Parathyroid adenoma (tissue), 2 donors: Measurements from ENCODE around the gene TTC9C.
"Not testable (repeated sequence)": the region's sequence is repeated elsewhere in the genome, so short reads cannot be mapped to it uniquely, and the experiment has no call there.

Source experiments
- H2AFZ ChIP-seq: fragments of 300-600 bp; sonication (generic); one replicate; pipeline ENCODE4 v1.7.0; 2017; ENCODE audit warnings: antibody characterized with exemption, mild to moderate bottlenecking
- H3K27ac ChIP-seq: fragments of 300-600 bp; sonication (generic); one replicate; pipeline ENCODE4 v1.7.0; 2017
- H3K27me3 ChIP-seq: fragments of 300-600 bp; sonication (generic); one replicate; pipeline ENCODE4 v1.7.0; 2017; ENCODE audit warnings: low read length; ENCODE audit not compliant: control insufficient read depth, insufficient read depth
- H3K36me3 ChIP-seq: fragments of 300-600 bp; sonication (generic); one replicate; pipeline ENCODE4 v1.7.0; 2017; ENCODE audit warnings: low read length; ENCODE audit not compliant: control insufficient read depth, insufficient read depth
- H3K4me1 ChIP-seq: fragments of 300-600 bp; sonication (generic); one replicate; pipeline ENCODE4 v1.7.0; 2017; ENCODE audit warnings: control low read depth
- H3K4me2 ChIP-seq: fragments of 300-600 bp; sonication (generic); one replicate; pipeline ENCODE4 v1.7.0; 2017; ENCODE audit warnings: low read length
- H3K4me3 ChIP-seq: fragments of 300-600 bp; sonication (generic); one replicate; pipeline ENCODE4 v1.7.0; 2017; ENCODE audit warnings: low read depth, low read length
- H3K79me2 ChIP-seq: fragments of 300-600 bp; sonication (generic); one replicate; pipeline ENCODE4 v1.7.0; 2017; ENCODE audit warnings: control low read depth
- H3K9ac ChIP-seq: fragments of 300-600 bp; sonication (generic); one replicate; pipeline ENCODE4 v1.7.0; 2017; ENCODE audit warnings: mild to moderate bottlenecking
- H3K9me3 ChIP-seq: fragments of 300-600 bp; sonication (generic); one replicate; pipeline ENCODE4 v1.7.0; 2017; ENCODE audit warnings: low read length; ENCODE audit not compliant: control insufficient read depth
- CTCF ChIP-seq: fragments of 300-600 bp; sonication (generic); IDR thresholded peaks from one replicate; pipeline ENCODE4 v1.7.0; 2017; ENCODE audit warnings: antibody characterized with exemption, mild to moderate bottlenecking
- donor health status: primary hyperparathyroidism.

Gene TTC9C

GRCh38 chr11:62727165-62727871, 968 bp upstream of the TTC9C start, which contains the start of gene HNRNPUL2:
TSS of gene HNRNPUL2 (minus strand) at chr11:62727457. CDS start at chr11:62727156, 301 bp downstream.
- Histone ChIP-seq H3K9me3 (no peaks in the 10 kb centered on the region), H3K36me3 (no peaks in the 10 kb centered on the region), H3K27me3 (no peaks in the 10 kb centered on the region), H3K27ac (peak within 1 kb of the TSS; percentile 94), H3K9ac (peak within 1 kb of the TSS; percentile 28), H2AFZ (peak within 1 kb of the TSS; percentile 88), H3K4me2 (peak within 1 kb of the TSS; percentile 94), H3K4me1 (peaks cover 9% of the 10 kb centered on the region), H3K79me2 (peaks cover 41% of the 10 kb centered on the region), H3K4me3 (peak within 1 kb of the TSS; percentile 88)
- TF ChIP-seq CTCF = peak; percentile 5

GRCh38 chr11:62727872-62728170, 465 bp upstream of the TTC9C start:
- Histone ChIP-seq H3K9me3 (no peaks in the 10 kb centered on the region), H3K27ac (peak overlapping the region; percentile 94), H3K4me1 (peaks cover 9% of the 10 kb centered on the region), H3K27me3 (no peaks in the 10 kb centered on the region), H2AFZ (peak overlapping the region; percentile 88), H3K9ac (no peak overlapping the region), H3K4me2 (peak overlapping the region; percentile 94), H3K4me3 (peak overlapping the region; percentile 88), H3K79me2 (peaks cover 37% of the 10 kb centered on the region), H3K36me3 (no peaks in the 10 kb centered on the region)
- no peak for TF ChIP-seq CTCF

- H3K4me3 ChIP-seq, H3K27me3 ChIP-seq, H3K36me3 ChIP-seq, H3K4me1 ChIP-seq, H3K27ac ChIP-seq, H2AFZ ChIP-seq, H3K9me3 ChIP-seq, H3K4me2 ChIP-seq, H3K9ac ChIP-seq: not testable (repeated sequence)
- H3K79me2 ChIP-seq = peaks cover 23% of the 10 kb centered on the region
These were observed 1.8 kb downstream of the TTC9C start for GRCh38 chr11:62730076-62730475.

- Histone ChIP-seq H3K9me3 (no peaks in the 10 kb centered on the region), H3K27ac (no peak overlapping the region), H3K79me2 (peaks cover 16% of the 10 kb centered on the region), H3K36me3 (no peaks in the 10 kb centered on the region), H3K4me1 (peaks cover 3% of the 10 kb centered on the region), H2AFZ (no peak overlapping the region), H3K4me2 (no peak overlapping the region), H3K9ac (no peak overlapping the region), H3K4me3 (no peak overlapping the region), H3K27me3 (no peaks in the 10 kb centered on the region)
- no peak for TF ChIP-seq CTCF
These were observed 4.5 kb downstream of the TTC9C start for GRCh38 chr11:62732830-62733229.

GRCh38 chr11:62737196-62737595, 8.9 kb downstream of the TTC9C start:
- H2AFZ ChIP-seq = no peak overlapping the region
- H3K9ac ChIP-seq = no peak overlapping the region
- H3K27ac ChIP-seq = no peak overlapping the region
- H3K79me2 ChIP-seq = peaks cover 6% of the 10 kb centered on the region
- H3K4me1 ChIP-seq = no peaks in the 10 kb centered on the region
- H3K27me3 ChIP-seq = no peaks in the 10 kb centered on the region
- no peaks in the 10 kb centered on the region for H3K9me3 ChIP-seq
- no peak overlapping the region for H3K4me3 ChIP-seq
- no peaks in the 10 kb centered on the region for H3K36me3 ChIP-seq
- H3K4me2 ChIP-seq = no peak overlapping the region
- no peak for TF ChIP-seq CTCF
